LHCN-M2 (cell line): ENCODE measurements around the gene SV2B. TPM values are rescaled to one million over a fixed set of nuclear protein-coding genes. Genes with fewer than 3 reads are reported as not detected.

Experiments used
- DNase-seq: peaks from one replicate; pipeline ENCODE4 v3.0.0-alpha.2; 2012; ENCODE audit warnings: low read depth
- total RNA-seq: library from RNA; depleted of rRNA; stranded (reverse); fragments of >200 nt; gene quantifications from 2 replicates; pipeline ENCODE4 v1.2.3, GENCODE V29; 2014

The SV2B gene
- total RNA-seq, 1 experiment from 2014 or later = not detected

GRCh38 chr15:91228383-91228782, 128.3 kb downstream of the SV2B start:
- no peak for DNase-seq

- DNase-seq = no peak
Observed at GRCh38 chr15:91228890-91229289, 128.8 kb downstream of the SV2B start.

- no peak for DNase-seq
Observed at GRCh38 chr15:91231703-91232102, 131.6 kb downstream of the SV2B start.

GRCh38 chr15:91234759-91235158, 134.7 kb downstream of the SV2B start:
- DNase-seq = no peak

- no peak for DNase-seq
Observed at GRCh38 chr15:91235376-91235775, 135.3 kb downstream of the SV2B start.

GRCh38 chr15:91237445-91237844, 137.4 kb downstream of the SV2B start:
- DNase-seq = no peak

GRCh38 chr15:91238644-91239425, 138.8 kb downstream of the SV2B start:
- no peak for DNase-seq

- no peak for DNase-seq
Observed at GRCh38 chr15:91243826-91244225, 143.8 kb downstream of the SV2B start.

GRCh38 chr15:91244919-91245318, 144.9 kb downstream of the SV2B start:
- DNase-seq = no peak

GRCh38 chr15:91246998-91247397, 146.9 kb downstream of the SV2B start:
- no peak for DNase-seq

- DNase-seq = no peak
Observed at GRCh38 chr15:91249591-91249990, 149.5 kb downstream of the SV2B start.

GRCh38 chr15:91252322-91252721, 152.3 kb downstream of the SV2B start:
- DNase-seq = no peak

GRCh38 chr15:91252756-91253155, 152.7 kb downstream of the SV2B start:
- no peak for DNase-seq

- DNase-seq = no peak
Observed at GRCh38 chr15:91253605-91254004, 153.5 kb downstream of the SV2B start.

- DNase-seq = no peak
Observed at GRCh38 chr15:91254766-91255165, 154.7 kb downstream of the SV2B start.

GRCh38 chr15:91255670-91256192, 155.7 kb downstream of the SV2B start:
- no peak for DNase-seq

GRCh38 chr15:91257746-91258414, 157.8 kb downstream of the SV2B start:
- DNase-seq = no peak

- DNase-seq = no peak
Observed at GRCh38 chr15:91258415-91258759, 158.3 kb downstream of the SV2B start.

GRCh38 chr15:91259077-91259476, 159.0 kb downstream of the SV2B start:
- no peak for DNase-seq

GRCh38 chr15:91261345-91261744, 161.3 kb downstream of the SV2B start:
- no peak for DNase-seq

- DNase-seq = no peak
Observed at GRCh38 chr15:91263632-91264531, 163.8 kb downstream of the SV2B start.
